Prostate gland (tissue), 2 donors: ENCODE data around the gene LBHD2.

ENCODE experiments used
- CTCF ChIP-seq, 4 experiments: fragments of 200-600 bp in 2 of 4; fragments of 450-650 bp in 2 of 4; sonication (generic) in 2 of 4; IDR thresholded peaks; 1 replicate in 3 of 4; 2 replicates in 1 of 4; pipeline ENCODE4 v1.5.1; 2016 to 2019; ENCODE audit warnings: antibody characterized with exemption in 4 of 4, mild to moderate bottlenecking in 2 of 4, moderate library complexity in 2 of 4
- POLR2A ChIP-seq: fragments of 450-650 bp; IDR thresholded peaks from one replicate; pipeline ENCODE4 v1.6.1; 2016; ENCODE audit warnings: antibody characterized with exemption, mild to moderate bottlenecking

GRCh38 chr14:103057372-103058163, 26.4 kb upstream of the LBHD2 start, which contains the start of gene CDC42BPB:
- TF ChIP-seq CTCF (IDR thresholded peaks at IDR 0.05), result no peak
- TF ChIP-seq POLR2A, result peak; percentile 66
